Measurements from ENCODE around the gene IKBKE. TPM values are rescaled to one million over a fixed set of nuclear protein-coding genes. Genes with fewer than 3 reads are reported as not detected.

The IKBKE gene
- total RNA-seq, 2 experiments from 2014 or later, result 15.3 to 16.9 TPM

- ChIA-PET CTCF (interaction anchor here (0.6 to 5.0 kb wide), 35 partner anchors 9 to 246 kb away, joined by 3 to 109 read pairs (median 5); partner anchors contain the start of genes DYRK3, EIF2D and RASSF5), POLR2A (interaction anchor here (0.6 to 1.5 kb wide), 6 partner anchors 10 to 75 kb away, joined by 3 to 10 read pairs (median 4); no protein-coding TSS in a partner anchor)
These were observed 75.1 kb downstream of the IKBKE start for GRCh38 chr1:206545351-206545750.

Other genes with a start within 250 kb of the IKBKE start
- 100 to 1,000 TPM; 198 to 199 TPM for gene RASSF5, start 37.1 kb downstream of the IKBKE start, total RNA-seq
- gene EIF2D, start 142.0 kb downstream of the IKBKE start, total RNA-seq, result 100 to 1,000 TPM in 1 of 2 experiments, 10 to 100 TPM in 1; 97.9 to 100 TPM
- gene DYRK3, start 165.1 kb downstream of the IKBKE start, total RNA-seq, result 10 to 100 TPM; 12.7 to 14.4 TPM
- gene MAPKAPK2, start 214.4 kb downstream of the IKBKE start, total RNA-seq, result 10 to 100 TPM; 86.9 to 87.3 TPM

Measured in activated CD8-positive, alpha-beta memory T cell treated with anti-CD3 and anti-CD28 coated beads for 36 hours (primary cell).